ENCODE results near the gene MLLT3. TPM values are rescaled to one million over a fixed set of nuclear protein-coding genes. Genes with fewer than 3 reads are reported as not detected.
A peak's percentile ranks its signal among the peaks of the same experiment; 100 is the strongest.

The MLLT3 gene
- total and polyA plus RNA-seq, 2 of the 8 experiments (the other 6 are each of a cell fraction or from before 2014, with no cell fraction given), result 5.9 to 9.6 TPM

DNA sequence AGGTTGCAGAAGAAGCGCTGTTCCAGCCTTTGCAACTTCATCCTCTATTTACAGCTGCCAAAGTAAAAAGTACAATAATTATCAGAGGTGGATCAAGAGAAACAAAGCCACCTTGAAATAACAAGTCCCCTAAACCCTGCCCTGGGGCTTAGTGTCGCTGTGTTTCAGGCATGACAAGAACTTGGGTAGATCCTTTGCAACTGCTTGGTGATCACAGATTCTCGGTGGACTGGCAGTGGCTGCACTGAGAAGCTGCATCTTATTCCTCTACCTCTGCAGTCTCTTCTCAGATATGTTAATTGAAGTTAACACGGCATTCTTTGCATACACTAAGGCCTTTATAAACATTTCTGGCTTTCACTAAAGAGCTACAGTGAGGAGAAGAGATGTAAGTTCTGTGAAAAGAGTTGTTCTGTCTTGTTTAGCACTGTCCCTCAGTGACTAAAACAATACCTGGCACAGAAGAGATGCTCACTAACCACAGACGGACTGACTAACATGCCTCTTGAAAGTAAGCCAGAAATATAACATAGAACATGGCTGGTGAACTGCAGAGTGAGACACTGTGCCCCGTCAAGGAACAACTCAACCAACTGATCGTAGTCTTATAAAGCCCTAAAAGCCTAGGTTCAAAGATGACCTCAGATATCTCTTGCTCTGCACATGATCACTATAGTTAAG, 144.2 kb downstream of the MLLT3 start:
- H3K79me2 ChIP-seq (ENCODE audit: control insufficient read depth in 1 of 2, insufficient read depth in 2 of 2, low read length in 2 of 2), result no peaks in the 10 kb centered on the region
- no peak overlapping the region for H4K91ac ChIP-seq (replicated peaks; ENCODE audit: insufficient read length, low read length)
- no peaks in the 10 kb centered on the region for H3K79me1 ChIP-seq (ENCODE audit: low read depth, low read length)
- ChIA-PET POLR2A (ENCODE audit: partially characterized antibody) (interaction anchor here (0.6 to 0.9 kb wide), 2 partner anchors 10 to 184 kb away, joined by 3 to 4 read pairs; no protein-coding TSS in a partner anchor), CTCF (ENCODE audit: partially characterized antibody) (interaction anchor here (1.1 to 2.0 kb wide), 5 partner anchors 47 to 297 kb away, joined by 3 to 6 read pairs (median 4); partner anchors contain the start of gene MLLT3)
- H3K9me3 ChIP-seq (ENCODE audit: insufficient read depth in 2 of 2, low read depth in 1 of 2, low read length in 1 of 2), result no peaks in the 10 kb centered on the region
- H2BK15ac ChIP-seq (ENCODE audit: low read length), result no peak overlapping the region
- FAIRE-seq (no peak), DNase-seq (ENCODE audit: low read depth in 1 of 2, low spot score in 2 of 2) (no peak)
- H3K23me2 ChIP-seq (ENCODE audit: low read depth, low read length), result no peaks in the 10 kb centered on the region
- no peak overlapping the region for H3K27ac ChIP-seq (ENCODE audit: low read depth, low read length)
- H3K56ac ChIP-seq (replicated peaks; ENCODE audit: insufficient read length, low read depth, low read length), result no peak overlapping the region
- H3K4me3 ChIP-seq (ENCODE audit: extremely low read depth in 1 of 4, insufficient read depth in 2 of 4, low read depth in 3 of 4, low read length in 4 of 4), result no peak overlapping the region
- H3K14ac ChIP-seq (ENCODE audit: insufficient read length), result no peak overlapping the region
- TF ChIP-seq, protein P1, sequence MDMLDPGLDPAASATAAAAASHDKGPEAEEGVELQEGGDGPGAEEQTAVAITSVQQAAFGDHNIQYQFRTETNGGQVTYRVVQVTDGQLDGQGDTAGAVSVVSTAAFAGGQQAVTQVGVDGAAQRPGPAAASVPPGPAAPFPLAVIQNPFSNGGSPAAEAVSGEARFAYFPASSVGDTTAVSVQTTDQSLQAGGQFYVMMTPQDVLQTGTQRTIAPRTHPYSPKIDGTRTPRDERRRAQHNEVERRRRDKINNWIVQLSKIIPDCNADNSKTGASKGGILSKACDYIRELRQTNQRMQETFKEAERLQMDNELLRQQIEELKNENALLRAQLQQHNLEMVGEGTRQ (IDR thresholded peaks at IDR 0.05; ENCODE audit: low read length), result no peak
- TF ChIP-seq JUN (IDR thresholded peaks at IDR 0.05; ENCODE audit: low read depth, low read length) (no peak), SP4 (IDR thresholded peaks at IDR 0.05; ENCODE audit: low read length) (no peak), GTF2F1 (IDR thresholded peaks at IDR 0.05; ENCODE audit: borderline replicate concordance, low read depth, low read length) (no peak), TAF7 (optimal IDR thresholded peaks at IDR 0.05; ENCODE audit: borderline replicate concordance, low read depth, low read length) (no peak), EZH2 (IDR thresholded peaks at IDR 0.05; ENCODE audit: low read depth, low read length, severe bottlenecking) (no peak), TAF1 (IDR thresholded peaks at IDR 0.05; ENCODE audit: low read depth, low read length) (no peak), BRCA1 (IDR thresholded peaks at IDR 0.05; ENCODE audit: low read depth, low read length) (no peak), KDM1A (IDR thresholded peaks at IDR 0.05; ENCODE audit: borderline replicate concordance, low read length) (no peak), SP2 (IDR thresholded peaks at IDR 0.05; ENCODE audit: low read length) (no peak), BACH1 (IDR thresholded peaks at IDR 0.05; ENCODE audit: low read length) (no peak)
- no peaks in the 10 kb centered on the region for H3K27me3 ChIP-seq (replicated peaks in 1 of 4; ENCODE audit: control insufficient read depth in 3 of 4, extremely low read depth in 1 of 4, insufficient read depth in 3 of 4, low read length in 3 of 4)
- 0 out of 4 replicates have a peak overlapping the region, but pooled peaks have one; percentile 3 to 19 for H3K4me2 ChIP-seq (ENCODE audit: insufficient read depth in 1 of 2, low read depth in 2 of 2, low read length in 2 of 2)
- no peak overlapping the region for H3K23ac ChIP-seq (ENCODE audit: insufficient read length)
- H2BK5ac ChIP-seq (ENCODE audit: low read depth, low read length), result no peak overlapping the region
- H3K18ac ChIP-seq (ENCODE audit: extremely low read depth, low read length), result no peak overlapping the region
- H3K4ac ChIP-seq (replicated peaks; ENCODE audit: insufficient read length, low read depth, low read length), result no peak overlapping the region
- H2BK20ac ChIP-seq (ENCODE audit: low read length), result no peak overlapping the region
- no peak overlapping the region for H4K8ac ChIP-seq (ENCODE audit: extremely low read depth, insufficient read depth, low read length)
- no peak overlapping the region for H4K5ac ChIP-seq (ENCODE audit: insufficient read length, low read depth, low read length)
- H2BK120ac ChIP-seq (replicated peaks; ENCODE audit: low read depth, low read length), result no peak overlapping the region
- 79% methylated on average over 7 of the region's 7 CpGs; no CpG with 5 or more reads in 1 of the 2 experiments for WGBS, 2 experiments (ENCODE audit: extremely low coverage in 1 of 2, insufficient coverage in 1 of 2, insufficient read length in 1 of 2, insufficient replicate concordance in 2 of 2, low coverage in 1 of 2, low lambda C conversion rate in 2 of 2, missing lambda C conversion rate in 1 of 2)
- no peak overlapping the region for H2BK12ac ChIP-seq (ENCODE audit: low read depth, low read length)
- no peak overlapping the region for H2AFZ ChIP-seq (ENCODE audit: low read length)
- H4K20me1 ChIP-seq (replicated peaks in 1 of 2; ENCODE audit: control insufficient read depth in 1 of 2, insufficient read depth in 2 of 2, low read length in 2 of 2), result no peaks in the 10 kb centered on the region
- peaks cover 0 to 12% (median 3%) of the 10 kb centered on the region in 4 experiments; a peak in 4 of 7 replicates for H3K4me1 ChIP-seq (replicated peaks in 1 of 4; ENCODE audit: control insufficient read depth in 3 of 4, insufficient read depth in 4 of 4, low read length in 3 of 4)
- H2AK5ac ChIP-seq (ENCODE audit: low read depth, low read length), result no peak overlapping the region
- H3K9ac ChIP-seq (replicated peaks in 1 of 4; ENCODE audit: extremely low read depth in 1 of 4, low read depth in 3 of 4, low read length in 3 of 4), result no peak overlapping the region
- no peaks in the 10 kb centered on the region for H3K36me3 ChIP-seq (ENCODE audit: control insufficient read depth in 2 of 4, insufficient read depth in 4 of 4, low read length in 3 of 4)

Measured in H1 (cell line).